HTR-8/SVneo (cell line): ENCODE data around the gene APOC1.
A peak's percentile ranks its signal among the peaks of the same experiment; 100 is the strongest.
"Not testable (repeated sequence)": the region's sequence is repeated elsewhere in the genome, so short reads cannot be mapped to it uniquely, and the experiment has no call there.

Experiments used
- DNase-seq: peaks from one replicate; pipeline ENCODE4 v3.0.0; 2011; ENCODE audit warnings: low spot score, mixed read lengths; ENCODE audit not compliant: insufficient read length
- FAIRE-seq: peaks from 2 replicates; lab custom pipeline; 2011; peaks lifted over from hg19 to GRCh38; lab: Jason Lieb, UNC

Gene APOC1

DNA sequence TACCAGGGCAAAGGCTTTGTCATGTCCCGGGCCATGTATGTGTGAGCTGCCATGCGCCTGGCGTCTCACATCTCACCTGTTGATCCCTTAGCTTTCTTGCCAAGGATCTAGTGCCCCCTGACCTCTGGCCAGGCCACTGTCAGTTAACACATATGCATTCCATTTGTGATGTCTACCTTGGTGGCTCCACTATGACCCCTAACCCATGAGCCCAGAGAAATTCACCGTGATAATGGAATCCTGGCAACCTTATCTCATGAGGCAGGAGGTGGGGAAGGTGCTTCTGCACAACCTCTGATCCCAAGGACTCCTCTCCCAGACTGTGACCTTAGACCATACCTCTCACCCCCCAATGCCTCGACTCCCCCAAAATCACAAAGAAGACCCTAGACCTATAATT lies 26.1 kb upstream of the APOC1 start:
- FAIRE-seq, DNase-seq: not testable (repeated sequence)

DNA sequence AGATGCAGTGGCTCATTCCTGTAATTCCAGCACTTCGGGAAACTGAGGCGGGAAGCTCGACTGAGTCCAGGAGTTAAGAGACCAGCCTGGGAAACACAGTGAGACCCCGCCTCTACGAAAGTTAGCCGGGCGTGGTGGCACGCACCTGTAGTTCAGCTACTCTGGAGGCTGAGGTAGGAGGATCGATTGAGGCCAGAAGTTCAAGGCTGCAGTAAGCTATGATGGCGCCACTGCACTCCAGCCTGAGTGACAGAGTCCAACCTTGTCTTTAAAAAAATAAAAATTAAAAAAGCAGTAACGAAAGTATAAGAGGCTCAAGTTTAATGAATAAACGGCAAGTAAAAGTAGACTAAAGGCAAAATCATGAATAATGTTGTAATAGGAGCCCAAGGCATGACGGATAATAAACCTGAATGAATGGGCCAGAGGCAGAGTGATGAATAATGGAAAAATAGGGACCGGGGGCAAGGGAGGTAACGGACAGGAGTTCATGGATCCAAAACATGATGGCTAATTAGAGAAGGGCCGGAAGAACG lies 24.5 kb upstream of the APOC1 start:
- no peak for FAIRE-seq

DNA sequence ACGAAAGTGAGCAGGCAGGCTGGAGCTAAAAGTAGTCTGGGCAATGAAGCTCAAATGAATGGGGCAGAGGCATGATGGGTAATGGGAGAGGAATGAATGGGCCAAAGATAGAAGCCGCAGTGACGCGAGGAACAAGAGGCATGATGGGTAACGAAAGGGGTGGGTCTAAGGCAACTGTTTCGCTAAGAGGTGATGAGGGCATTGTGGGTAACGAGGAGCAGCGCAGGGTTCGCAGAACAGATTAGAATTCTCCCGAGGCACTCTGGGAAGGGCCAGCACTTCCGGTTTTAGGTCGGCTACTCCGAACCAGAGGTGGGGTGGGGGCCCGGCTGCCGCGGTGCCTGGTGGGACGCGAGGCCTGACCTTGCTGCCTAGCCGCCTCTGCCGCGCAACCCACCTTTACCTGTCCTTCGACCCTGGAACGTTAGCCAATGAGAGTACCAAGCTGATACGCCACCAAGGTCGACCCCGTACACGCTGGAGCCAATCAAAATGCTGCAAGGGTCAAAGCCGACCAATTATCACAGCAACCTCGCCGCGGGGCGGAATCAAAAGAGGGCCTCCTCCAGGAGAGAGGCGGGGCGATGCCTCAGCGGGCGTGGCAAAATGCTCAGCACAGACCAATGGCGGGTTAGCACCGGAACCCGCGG lies 23.9 kb upstream of the APOC1 start:
- FAIRE-seq (peak; percentile 100), DNase-seq (peak; percentile 99)

More for the DNA sequence above, 24.5 kb upstream of the APOC1 start:
- no peak for DNase-seq

DNA sequence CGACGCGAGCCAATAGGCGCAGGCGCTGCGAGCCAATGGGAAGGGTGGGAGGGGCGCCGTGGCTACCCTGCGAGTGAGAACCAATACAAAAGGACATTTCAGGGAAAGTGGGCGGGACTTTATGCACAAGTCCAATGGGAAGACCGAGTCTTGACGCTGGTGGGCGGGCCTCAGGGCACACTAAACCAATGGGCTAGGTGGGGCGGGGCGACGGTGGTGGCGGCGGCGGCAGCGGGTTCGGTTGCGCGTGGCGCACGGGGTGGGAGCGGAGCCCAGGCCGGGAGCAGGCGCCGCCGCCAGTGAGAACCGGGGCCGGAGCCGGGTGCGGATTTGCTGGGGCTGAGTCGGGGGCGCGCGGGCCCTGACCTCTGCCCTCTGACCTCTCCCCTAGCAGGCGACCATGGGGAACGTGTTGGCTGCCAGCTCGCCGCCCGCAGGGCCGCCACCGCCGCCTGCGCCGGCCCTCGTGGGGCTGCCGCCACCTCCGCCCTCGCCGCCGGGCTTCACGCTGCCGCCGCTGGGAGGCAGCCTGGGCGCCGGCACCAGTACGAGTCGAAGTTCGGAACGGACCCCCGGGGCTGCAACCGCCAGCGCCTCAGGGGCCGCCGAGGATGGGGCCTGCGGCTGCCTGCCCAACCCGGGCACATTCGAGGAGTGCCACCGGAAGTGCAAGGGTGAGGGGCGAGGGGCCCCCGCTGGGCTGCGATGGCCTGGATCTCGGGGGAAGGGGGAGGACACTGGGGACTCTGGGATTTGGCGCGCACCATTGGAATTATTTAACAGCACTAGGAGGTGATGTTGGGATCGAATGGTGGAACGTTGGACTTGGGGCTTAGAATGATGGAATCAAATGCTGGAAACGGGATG lies 23.2 kb upstream of the APOC1 start, which contains the start of gene TOMM40:
TSS of gene TOMM40 (plus strand) at position 239 of the 867 bp plus-strand sequence. CDS start at position 401, 162 bp downstream.
- no peak for FAIRE-seq
- DNase-seq = no peak

DNA sequence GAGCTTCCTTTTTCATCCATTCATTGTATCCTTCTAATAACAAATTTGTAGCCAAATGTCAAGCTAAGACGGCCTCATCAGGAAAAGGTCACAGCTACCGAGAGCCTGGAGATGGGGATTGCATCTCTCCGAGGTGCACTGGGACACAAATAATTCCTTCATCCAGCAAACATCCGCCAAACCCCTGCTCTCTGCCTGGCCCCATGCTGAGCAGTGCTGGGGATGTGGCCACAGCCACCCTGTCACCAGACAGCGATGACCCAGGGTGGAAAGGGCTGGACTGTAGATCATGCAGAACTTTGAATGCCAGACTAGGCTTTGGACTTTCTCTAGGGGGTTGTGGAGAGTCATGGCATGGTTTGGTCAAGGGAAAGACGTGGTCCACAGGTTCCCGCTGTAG lies 21.5 kb upstream of the APOC1 start:
- DNase-seq = no peak
- FAIRE-seq = no peak

DNA sequence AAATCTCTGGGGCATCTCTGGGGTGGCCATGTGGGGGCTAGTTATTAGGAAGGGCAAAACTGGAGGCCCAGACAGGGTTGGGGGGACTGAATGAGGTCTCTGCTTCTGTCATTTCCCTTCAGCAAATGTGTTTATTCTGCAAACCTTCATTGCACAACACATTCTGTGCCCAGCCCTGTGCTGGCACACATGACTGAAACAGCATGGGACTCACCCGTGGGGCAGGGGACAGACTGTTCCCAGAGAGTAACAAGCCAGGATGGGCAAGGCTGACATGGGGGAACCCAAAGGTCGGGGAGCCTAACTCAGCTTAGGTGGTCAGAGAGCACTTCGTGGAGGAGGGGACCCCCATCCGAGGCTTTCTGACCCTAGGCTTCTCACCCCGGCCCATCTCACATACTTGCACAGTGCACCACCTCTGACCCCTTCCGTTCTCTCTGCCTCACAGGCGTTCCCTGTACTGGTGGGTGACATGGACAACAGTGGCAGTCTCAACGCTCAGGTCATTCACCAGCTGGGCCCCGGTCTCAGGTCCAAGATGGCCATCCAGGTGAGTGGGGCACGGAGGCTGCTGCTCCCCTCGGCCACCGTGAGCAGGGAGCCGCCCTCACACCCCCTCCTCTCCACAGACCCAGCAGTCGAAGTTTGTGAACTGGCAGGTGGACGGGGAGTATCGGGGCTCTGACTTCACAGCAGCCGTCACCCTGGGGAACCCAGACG lies 20.9 kb upstream of the APOC1 start:
- FAIRE-seq (no peak), DNase-seq (no peak)

DNA sequence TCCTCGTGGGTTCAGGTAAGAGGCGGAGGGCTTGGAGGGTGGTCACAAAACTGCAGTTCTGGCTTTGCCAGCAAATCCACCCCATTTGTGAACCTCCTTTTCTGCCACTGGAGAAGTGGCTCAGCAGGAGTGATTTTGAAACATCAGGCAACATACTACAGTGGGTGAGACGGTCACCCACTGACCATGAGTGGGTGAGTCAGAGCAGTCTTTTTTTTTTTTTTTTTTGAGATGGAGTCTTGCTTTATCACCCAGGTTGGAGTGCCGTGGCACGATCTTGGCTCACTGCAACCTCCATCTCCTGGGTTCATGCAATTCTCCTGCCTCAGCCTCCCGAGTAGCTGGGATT lies 20.4 kb upstream of the APOC1 start:
- DNase-seq (no peak), FAIRE-seq (no peak)

DNA sequence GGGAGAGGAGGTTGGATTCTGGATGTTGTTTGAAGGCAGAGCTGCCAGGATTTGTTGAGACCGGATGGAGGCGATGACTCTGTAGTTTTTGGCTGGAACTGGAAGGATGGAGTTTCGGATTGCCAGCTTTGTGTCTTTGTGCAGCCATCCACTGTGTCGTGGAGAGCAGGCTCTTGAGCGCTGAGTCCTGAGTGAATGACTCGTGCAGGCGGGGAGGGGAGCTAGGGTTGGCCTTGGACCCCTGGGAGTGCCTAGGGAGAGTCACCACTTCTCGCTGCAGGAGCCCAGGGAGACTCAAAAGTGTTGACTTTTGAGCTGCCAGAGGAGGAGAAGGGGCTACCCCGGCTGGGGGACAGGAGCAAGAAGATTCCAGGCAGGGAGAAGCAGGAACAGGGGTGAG lies 19.5 kb upstream of the APOC1 start:
- DNase-seq (no peak), FAIRE-seq (no peak)

DNA sequence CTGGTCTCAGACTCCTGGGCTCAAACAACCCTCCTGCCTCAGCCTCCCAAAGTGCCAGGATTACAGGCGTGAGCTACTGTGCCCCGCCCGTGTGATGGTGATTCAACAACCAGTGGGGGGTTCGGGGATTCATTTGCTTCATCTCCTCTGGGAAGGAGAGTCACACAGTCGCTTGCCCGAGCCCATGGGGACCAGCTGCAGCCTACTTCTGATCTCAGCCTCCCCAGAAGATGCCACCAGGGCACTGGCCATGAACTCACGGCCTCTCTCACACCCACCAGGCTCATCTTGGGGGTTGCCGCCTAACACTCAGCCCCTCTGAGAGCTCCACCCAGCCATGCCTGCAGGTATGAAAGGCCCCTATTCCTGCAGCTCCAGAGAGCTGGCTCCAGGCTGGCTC lies 16.6 kb upstream of the APOC1 start:
- FAIRE-seq (no peak), DNase-seq (no peak)

DNA sequence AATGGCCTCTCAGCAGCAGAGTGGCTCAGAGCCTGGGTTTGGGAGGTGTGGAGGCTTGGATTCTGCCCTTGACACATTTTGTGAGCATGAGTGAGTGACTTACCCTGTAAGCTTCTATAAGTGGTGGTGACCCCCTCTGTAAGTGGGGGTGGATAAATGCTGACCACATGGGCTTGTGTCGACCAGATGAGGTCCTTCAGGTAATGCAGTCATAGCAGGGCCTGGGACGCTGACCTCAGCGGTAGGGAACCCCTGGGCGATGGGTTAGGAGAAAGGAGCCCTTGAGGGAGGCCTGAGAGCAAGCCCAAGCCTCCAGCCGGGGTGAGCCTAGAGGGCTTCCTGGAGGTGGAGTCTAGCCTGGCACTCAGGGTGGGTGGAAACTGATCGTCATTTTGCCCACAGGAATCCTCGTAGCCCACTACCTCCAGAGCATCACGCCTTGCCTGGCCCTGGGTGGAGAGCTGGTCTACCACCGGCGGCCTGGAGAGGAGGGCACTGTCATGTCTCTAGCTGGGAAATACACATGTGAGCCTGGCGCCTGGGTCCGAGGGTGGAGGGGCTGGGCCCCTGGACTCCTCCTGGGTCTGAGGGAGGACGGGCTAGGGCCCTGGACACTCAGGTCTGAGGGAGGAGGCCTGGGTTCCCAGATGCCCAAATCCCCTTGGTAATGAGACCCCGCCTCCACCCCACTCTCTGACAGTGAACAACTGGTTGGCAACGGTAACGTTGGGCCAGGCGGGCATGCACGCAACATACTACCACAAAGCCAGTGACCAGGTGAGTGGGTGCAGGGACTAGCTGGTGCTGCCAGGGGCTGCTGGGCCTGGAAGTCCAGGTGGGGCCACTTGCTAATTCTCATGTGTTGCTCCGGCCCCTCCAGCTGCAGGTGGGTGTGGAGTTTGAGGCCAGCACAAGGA lies 13.8 kb upstream of the APOC1 start:
- FAIRE-seq (no peak), DNase-seq (no peak)

DNA sequence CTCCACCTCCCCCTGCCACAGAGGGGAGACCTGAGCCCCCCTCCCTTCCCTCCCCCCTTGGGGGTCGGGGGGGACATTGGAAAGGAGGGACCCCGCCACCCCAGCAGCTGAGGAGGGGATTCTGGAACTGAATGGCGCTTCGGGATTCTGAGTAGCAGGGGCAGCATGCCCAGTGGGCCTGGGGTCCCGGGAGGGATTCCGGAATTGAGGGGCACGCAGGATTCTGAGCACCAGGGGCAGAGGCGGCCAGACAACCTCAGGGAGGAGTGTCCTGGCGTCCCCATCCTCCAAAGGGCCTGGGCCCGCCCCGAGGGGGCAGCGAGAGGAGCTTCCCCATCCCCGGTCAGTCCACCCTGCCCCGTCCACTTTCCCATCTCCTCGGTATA lies 11.2 kb upstream of the APOC1 start:
- no peak for FAIRE-seq
- DNase-seq = no peak

DNA sequence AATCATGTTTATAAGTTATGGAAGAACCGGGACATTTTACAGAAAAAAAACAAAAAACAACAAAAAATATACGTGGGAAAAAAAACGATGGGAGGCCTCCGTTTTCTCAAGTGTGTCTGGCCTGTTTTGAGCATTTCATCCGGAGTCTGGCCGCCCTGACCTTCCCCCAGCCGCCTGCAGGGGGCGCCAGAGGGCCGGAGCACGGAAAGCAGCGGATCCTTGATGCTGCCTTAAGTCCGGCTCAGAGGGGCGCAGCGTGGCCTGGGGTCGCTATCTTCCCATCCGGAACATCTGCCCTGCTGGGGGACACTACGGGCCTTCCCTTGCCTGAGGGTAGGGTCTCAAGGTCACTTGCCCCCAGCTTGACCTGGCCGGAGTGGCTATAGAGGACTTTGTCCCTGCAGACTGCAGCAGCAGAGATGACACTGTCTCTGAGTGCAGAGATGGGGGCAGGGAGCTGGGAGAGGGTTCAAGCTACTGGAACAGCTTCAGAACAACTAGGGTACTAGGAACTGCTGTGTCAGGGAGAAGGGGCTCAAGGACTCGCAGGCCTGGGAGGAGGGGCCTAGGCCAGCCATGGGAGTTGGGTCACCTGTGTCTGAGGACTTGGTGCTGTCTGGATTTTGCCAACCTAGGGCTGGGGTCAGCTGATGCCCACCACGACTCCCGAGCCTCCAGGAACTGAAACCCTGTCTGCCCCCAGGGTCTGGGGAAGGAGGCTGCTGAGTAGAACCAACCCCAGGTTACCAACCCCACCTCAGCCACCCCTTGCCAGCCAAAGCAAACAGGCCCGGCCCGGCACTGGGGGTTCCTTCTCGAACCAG lies 10.6 kb upstream of the APOC1 start:
- peak; percentile 61 for DNase-seq

DNA sequence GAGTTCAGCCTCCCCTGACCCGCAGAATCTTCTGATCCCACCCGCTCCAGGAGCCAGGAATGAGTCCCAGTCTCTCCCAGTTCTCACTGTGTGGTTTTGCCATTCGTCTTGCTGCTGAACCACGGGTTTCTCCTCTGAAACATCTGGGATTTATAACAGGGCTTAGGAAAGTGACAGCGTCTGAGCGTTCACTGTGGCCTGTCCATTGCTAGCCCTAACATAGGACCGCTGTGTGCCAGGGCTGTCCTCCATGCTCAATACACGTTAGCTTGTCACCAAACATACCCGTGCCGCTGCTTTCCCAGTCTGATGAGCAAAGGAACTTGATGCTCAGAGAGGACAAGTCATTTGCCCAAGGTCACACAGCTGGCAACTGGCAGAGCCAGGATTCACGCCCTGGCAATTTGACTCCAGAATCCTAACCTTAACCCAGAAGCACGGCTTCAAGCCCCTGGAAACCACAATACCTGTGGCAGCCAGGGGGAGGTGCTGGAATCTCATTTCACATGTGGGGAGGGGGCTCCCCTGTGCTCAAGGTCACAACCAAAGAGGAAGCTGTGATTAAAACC lies 9.9 kb upstream of the APOC1 start:
- no peak for FAIRE-seq
- no peak for DNase-seq

More for the DNA sequence above, 10.6 kb upstream of the APOC1 start:
- FAIRE-seq = no peak

DNA sequence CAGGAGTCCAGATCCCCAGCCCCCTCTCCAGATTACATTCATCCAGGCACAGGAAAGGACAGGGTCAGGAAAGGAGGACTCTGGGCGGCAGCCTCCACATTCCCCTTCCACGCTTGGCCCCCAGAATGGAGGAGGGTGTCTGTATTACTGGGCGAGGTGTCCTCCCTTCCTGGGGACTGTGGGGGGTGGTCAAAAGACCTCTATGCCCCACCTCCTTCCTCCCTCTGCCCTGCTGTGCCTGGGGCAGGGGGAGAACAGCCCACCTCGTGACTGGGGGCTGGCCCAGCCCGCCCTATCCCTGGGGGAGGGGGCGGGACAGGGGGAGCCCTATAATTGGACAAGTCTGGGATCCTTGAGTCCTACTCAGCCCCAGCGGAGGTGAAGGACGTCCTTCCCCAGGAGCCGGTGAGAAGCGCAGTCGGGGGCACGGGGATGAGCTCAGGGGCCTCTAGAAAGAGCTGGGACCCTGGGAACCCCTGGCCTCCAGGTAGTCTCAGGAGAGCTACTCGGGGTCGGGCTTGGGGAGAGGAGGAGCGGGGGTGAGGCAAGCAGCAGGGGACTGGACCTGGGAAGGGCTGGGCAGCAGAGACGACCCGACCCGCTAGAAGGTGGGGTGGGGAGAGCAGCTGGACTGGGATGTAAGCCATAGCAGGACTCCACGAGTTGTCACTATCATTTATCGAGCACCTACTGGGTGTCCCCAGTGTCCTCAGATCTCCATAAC lies 8.8 kb upstream of the APOC1 start, which contains the start of gene APOE:
TSS of gene APOE (plus strand) at position 360 of the 724 bp plus-strand sequence. CDS start 829 bp downstream, outside the sequence.
- no peak for FAIRE-seq

DNA sequence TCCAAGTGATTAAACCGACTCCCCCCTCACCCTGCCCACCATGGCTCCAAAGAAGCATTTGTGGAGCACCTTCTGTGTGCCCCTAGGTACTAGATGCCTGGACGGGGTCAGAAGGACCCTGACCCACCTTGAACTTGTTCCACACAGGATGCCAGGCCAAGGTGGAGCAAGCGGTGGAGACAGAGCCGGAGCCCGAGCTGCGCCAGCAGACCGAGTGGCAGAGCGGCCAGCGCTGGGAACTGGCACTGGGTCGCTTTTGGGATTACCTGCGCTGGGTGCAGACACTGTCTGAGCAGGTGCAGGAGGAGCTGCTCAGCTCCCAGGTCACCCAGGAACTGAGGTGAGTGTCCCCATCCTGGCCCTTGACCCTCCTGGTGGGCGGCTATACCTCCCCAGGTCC lies 6.8 kb upstream of the APOC1 start:
- no peak for FAIRE-seq
- no peak for DNase-seq

More for the DNA sequence above, 8.8 kb upstream of the APOC1 start, which contains the start of gene APOE:
- DNase-seq = no peak

DNA sequence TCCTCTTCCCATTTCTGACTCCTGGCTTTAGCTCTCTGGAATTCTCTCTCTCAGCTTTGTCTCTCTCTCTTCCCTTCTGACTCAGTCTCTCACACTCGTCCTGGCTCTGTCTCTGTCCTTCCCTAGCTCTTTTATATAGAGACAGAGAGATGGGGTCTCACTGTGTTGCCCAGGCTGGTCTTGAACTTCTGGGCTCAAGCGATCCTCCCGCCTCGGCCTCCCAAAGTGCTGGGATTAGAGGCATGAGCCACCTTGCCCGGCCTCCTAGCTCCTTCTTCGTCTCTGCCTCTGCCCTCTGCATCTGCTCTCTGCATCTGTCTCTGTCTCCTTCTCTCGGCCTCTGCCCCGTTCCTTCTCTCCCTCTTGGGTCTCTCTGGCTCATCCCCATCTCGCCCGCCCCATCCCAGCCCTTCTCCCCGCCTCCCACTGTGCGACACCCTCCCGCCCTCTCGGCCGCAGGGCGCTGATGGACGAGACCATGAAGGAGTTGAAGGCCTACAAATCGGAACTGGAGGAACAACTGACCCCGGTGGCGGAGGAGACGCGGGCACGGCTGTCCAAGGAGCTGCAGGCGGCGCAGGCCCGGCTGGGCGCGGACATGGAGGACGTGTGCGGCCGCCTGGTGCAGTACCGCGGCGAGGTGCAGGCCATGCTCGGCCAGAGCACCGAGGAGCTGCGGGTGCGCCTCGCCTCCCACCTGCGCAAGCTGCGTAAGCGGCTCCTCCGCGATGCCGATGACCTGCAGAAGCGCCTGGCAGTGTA lies 6.2 kb upstream of the APOC1 start:
- DNase-seq (no peak), FAIRE-seq (no peak)

DNA sequence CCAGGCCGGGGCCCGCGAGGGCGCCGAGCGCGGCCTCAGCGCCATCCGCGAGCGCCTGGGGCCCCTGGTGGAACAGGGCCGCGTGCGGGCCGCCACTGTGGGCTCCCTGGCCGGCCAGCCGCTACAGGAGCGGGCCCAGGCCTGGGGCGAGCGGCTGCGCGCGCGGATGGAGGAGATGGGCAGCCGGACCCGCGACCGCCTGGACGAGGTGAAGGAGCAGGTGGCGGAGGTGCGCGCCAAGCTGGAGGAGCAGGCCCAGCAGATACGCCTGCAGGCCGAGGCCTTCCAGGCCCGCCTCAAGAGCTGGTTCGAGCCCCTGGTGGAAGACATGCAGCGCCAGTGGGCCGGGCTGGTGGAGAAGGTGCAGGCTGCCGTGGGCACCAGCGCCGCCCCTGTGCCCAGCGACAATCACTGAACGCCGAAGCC lies 5.6 kb upstream of the APOC1 start:
- DNase-seq (no peak), FAIRE-seq (no peak)
